Endodermal cell (in vitro differentiated cells): ENCODE data around the gene BACH2. TPM values are rescaled to one million over a fixed set of nuclear protein-coding genes. Genes with fewer than 3 reads are reported as not detected.

Experiments used
- DNase-seq: peaks from one replicate; pipeline ENCODE4 v3.0.0-alpha.2; 2017
- H3K27ac ChIP-seq: 2 replicates; pipeline ENCODE4 v1.5.1; 2013; ENCODE audit warnings: mild to moderate bottlenecking, low read depth, low read length, moderate library complexity
- H3K27me3 ChIP-seq: 2 replicates; pipeline ENCODE4 v1.6.1; 2013; ENCODE audit warnings: mild to moderate bottlenecking, low read length, moderate library complexity; ENCODE audit not compliant: insufficient read depth, control insufficient read depth, poor library complexity, severe bottlenecking
- H3K36me3 ChIP-seq: 2 replicates; pipeline ENCODE4 v1.7.0; 2013; ENCODE audit warnings: mild to moderate bottlenecking, low read length, moderate library complexity; ENCODE audit not compliant: control insufficient read depth, insufficient read depth
- H3K4me1 ChIP-seq: one replicate; pipeline ENCODE4 v1.7.0; 2013; ENCODE audit warnings: low read length; ENCODE audit not compliant: control insufficient read depth, insufficient read depth
- H3K4me3 ChIP-seq: 2 replicates; pipeline ENCODE4 v1.5.1; 2013; ENCODE audit warnings: mild to moderate bottlenecking, low read length, moderate library complexity
- H3K9ac ChIP-seq: 2 replicates; pipeline ENCODE4 v1.6.1; 2013; ENCODE audit warnings: mild to moderate bottlenecking, low read length, moderate library complexity; ENCODE audit not compliant: poor library complexity, severe bottlenecking; ENCODE audit errors: extremely low read depth
- H3K9me3 ChIP-seq: 2 replicates; pipeline ENCODE4 v1.6.1; 2013; ENCODE audit warnings: mild to moderate bottlenecking, low read length, moderate library complexity; ENCODE audit not compliant: control insufficient read depth
- H3K27ac Mint-ChIP-seq: 2 replicates; pipeline ENCODE4 v1.8.0; 2020; ENCODE audit warnings: mixed read lengths
- H3K27me3 Mint-ChIP-seq: 2 replicates; pipeline ENCODE4 v1.8.0; 2021; ENCODE audit warnings: mild to moderate bottlenecking, mixed read lengths; ENCODE audit not compliant: insufficient read depth
- H3K36me3 Mint-ChIP-seq: 2 replicates; pipeline ENCODE4 v1.8.0; 2020; ENCODE audit warnings: low read depth, mixed read lengths
- H3K4me1 Mint-ChIP-seq: 2 replicates; pipeline ENCODE4 v1.8.0; 2020; ENCODE audit warnings: mixed read lengths
- H3K4me3 Mint-ChIP-seq: 2 replicates; pipeline ENCODE4 v1.8.0; 2020; ENCODE audit warnings: mild to moderate bottlenecking, moderate library complexity, mixed read lengths
- H3K9me3 Mint-ChIP-seq: 2 replicates; pipeline ENCODE4 v1.8.0; 2020; ENCODE audit warnings: mild to moderate bottlenecking, mixed read lengths
- WGBS, 2 experiments: methylation state at CpG; one replicate each; pipeline versions ENCODE4 v1.1.5 to v1.1.7; 2013; ENCODE audit warnings: missing lambda C conversion rate in 2 of 2, mixed read lengths in 1 of 2; ENCODE audit not compliant: insufficient coverage in 1 of 2, insufficient read length in 1 of 2; 5-methylcytosine and 5-hydroxymethylcytosine counted together
- total RNA-seq, 2 donors: library from RNA; stranded (reverse); fragmentation: NEBNext Ultra II Directional in 1 of 2; extraction: Animal tissue kit (Norgen Biotek cat#: 25700) in 1 of 2; gene quantifications; 2 replicates in 1 of 2; 3 replicates in 1 of 2; pipeline ENCODE4 v1.2.1, GENCODE V29; 2021
- TF ChIP-seq, protein P1 (sequence below): fragments of 200-600 bp; sonication (generic); conservative IDR thresholded peaks from 2 replicates; pipeline ENCODE4 v1.5.0; 2021; ENCODE audit warnings: antibody characterized with exemption, mild to moderate bottlenecking

The BACH2 gene
- total RNA-seq, 2 donors from 2014 or later = 11.0 to 22.3 TPM

DNA sequence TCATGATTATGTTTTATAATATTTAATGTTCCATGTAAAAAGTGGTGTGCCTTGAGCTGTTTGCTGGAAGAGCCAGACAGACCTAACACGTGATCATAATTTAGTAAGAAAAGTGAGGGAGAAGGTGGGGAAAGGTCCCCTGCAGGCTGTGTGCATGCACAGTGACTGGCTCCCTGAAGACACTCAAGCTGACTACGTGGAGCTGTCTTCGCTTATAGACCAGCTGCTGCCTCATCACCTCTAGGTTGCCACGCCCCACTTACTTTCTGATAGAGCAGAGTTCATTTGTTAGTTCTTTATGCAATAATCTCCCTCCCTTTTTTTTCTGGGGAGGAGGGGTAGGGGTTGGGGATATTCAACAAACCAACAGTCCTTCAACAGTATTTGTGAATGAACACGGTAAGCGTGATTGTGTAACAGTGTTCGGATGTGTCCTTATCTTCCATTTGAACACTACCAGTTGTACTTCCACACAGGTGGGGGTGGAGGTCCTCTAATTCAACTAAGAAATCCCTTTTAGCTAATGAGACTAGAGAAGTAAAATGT lies 157.3 kb downstream of the BACH2 start:
- WGBS, 2 experiments = 95 to 100% methylated on average over 4 to 7 of the region's 7 CpGs
- TF ChIP-seq, protein P1, sequence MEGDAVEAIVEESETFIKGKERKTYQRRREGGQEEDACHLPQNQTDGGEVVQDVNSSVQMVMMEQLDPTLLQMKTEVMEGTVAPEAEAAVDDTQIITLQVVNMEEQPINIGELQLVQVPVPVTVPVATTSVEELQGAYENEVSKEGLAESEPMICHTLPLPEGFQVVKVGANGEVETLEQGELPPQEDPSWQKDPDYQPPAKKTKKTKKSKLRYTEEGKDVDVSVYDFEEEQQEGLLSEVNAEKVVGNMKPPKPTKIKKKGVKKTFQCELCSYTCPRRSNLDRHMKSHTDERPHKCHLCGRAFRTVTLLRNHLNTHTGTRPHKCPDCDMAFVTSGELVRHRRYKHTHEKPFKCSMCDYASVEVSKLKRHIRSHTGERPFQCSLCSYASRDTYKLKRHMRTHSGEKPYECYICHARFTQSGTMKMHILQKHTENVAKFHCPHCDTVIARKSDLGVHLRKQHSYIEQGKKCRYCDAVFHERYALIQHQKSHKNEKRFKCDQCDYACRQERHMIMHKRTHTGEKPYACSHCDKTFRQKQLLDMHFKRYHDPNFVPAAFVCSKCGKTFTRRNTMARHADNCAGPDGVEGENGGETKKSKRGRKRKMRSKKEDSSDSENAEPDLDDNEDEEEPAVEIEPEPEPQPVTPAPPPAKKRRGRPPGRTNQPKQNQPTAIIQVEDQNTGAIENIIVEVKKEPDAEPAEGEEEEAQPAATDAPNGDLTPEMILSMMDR = no peak

DNA sequence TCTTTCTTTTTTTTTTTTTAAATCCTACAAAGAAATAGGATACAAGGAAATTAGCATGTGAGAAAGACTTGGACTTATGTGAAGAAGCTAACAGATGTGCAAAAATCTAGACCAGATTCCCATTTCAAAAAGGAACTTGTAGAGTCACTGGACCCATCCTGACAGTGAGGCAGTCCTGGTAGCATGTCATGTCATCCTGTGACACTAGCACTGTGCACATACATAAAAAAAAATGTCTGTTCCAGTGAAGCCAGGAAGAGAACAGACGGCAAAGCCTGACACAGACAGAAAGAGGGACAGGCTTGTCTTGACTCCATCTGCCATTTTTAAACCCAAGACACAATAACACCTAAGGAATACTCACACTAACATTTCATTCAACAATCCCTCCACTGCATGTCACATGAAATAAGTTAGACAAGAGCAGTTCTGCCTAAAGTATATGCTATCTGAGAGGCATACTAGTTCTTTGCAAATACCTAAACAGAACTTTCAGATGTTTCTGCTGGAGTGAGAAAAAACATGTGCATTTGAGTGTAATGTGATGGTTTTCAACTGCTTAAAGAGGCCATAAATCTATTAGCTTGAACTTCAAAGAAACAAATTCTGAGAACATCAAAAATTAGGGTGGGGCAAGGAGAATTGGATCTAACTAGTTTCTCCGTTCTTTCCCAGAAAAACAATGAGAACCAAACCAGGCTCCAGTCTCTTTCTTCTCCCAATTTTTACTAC lies 159.6 kb downstream of the BACH2 start:
- Histone ChIP-seq H3K9me3 (no peaks in the 10 kb centered on the region), H3K27me3 (no peaks in the 10 kb centered on the region), H3K4me3 (no peak overlapping the region), H3K9ac (no peak overlapping the region), H3K36me3 (no peaks in the 10 kb centered on the region), H3K4me1 (no peaks in the 10 kb centered on the region), H3K27ac (no peak overlapping the region)
- Mint-ChIP-seq H3K27ac (no peak overlapping the region), H3K36me3 (no peaks in the 10 kb centered on the region), H3K27me3 (no peaks in the 10 kb centered on the region), H3K4me1 (no peaks in the 10 kb centered on the region), H3K9me3 (no peaks in the 10 kb centered on the region), H3K4me3 (no peak overlapping the region)
- no peak for DNase-seq
- WGBS, 2 experiments = 84 to 100% methylated on average over 1 to 2 of the region's 2 CpGs
- TF ChIP-seq, protein P1 = no peak

More for the DNA sequence above, 157.3 kb downstream of the BACH2 start:
- Mint-ChIP-seq H3K4me1 (no peaks in the 10 kb centered on the region), H3K36me3 (no peaks in the 10 kb centered on the region), H3K27me3 (no peaks in the 10 kb centered on the region), H3K27ac (no peak overlapping the region), H3K4me3 (no peak overlapping the region), H3K9me3 (no peaks in the 10 kb centered on the region)
- no peaks in the 10 kb centered on the region for H3K27me3 ChIP-seq
- H3K4me3 ChIP-seq = no peak overlapping the region
- no peaks in the 10 kb centered on the region for H3K9me3 ChIP-seq
- H3K9ac ChIP-seq = no peak overlapping the region
- no peaks in the 10 kb centered on the region for H3K36me3 ChIP-seq
- no peak for DNase-seq
- no peak overlapping the region for H3K27ac ChIP-seq
- no peaks in the 10 kb centered on the region for H3K4me1 ChIP-seq

GRCh38 chr6:90136176-90136575 lies 160.5 kb downstream of the BACH2 start:
- Mint-ChIP-seq H3K27me3 (no peaks in the 10 kb centered on the region), H3K27ac (no peak overlapping the region), H3K4me3 (no peak overlapping the region), H3K4me1 (no peaks in the 10 kb centered on the region), H3K9me3 (no peaks in the 10 kb centered on the region), H3K36me3 (no peaks in the 10 kb centered on the region)
- DNase-seq = no peak
- Histone ChIP-seq H3K27ac (no peak overlapping the region), H3K4me3 (no peak overlapping the region), H3K9me3 (no peaks in the 10 kb centered on the region), H3K27me3 (no peaks in the 10 kb centered on the region), H3K9ac (no peak overlapping the region), H3K4me1 (no peaks in the 10 kb centered on the region), H3K36me3 (no peaks in the 10 kb centered on the region)
- WGBS, 2 experiments = 93% methylated on average over 2 of the region's 2 CpGs; no CpG with 5 or more reads in 1 of the 2 experiments
- TF ChIP-seq, protein P1 = no peak
